T-cell (primary cell): ENCODE results near the gene XAB2. TPM values are rescaled to one million over a fixed set of nuclear protein-coding genes. Genes with fewer than 3 reads are reported as not detected.
A peak's percentile ranks its signal among the peaks of the same experiment; 100 is the strongest.

Experiments used
- ATAC-seq, 4 experiments: fragments of 200-7000 bp in 3 of 4; fragments of 150-1000 bp in 1 of 4; cut with Tn5 transposase; replicated peaks in 1 of 4; 1 replicate in 3 of 4; 2 replicates in 1 of 4; pipeline ENCODE4 v1.10.0; 2021; ENCODE audit warnings: moderate library complexity in 3 of 4, mild to moderate bottlenecking in 2 of 4, moderate number of reproducible peaks in 1 of 4
- CTCF ChIA-PET, 2 donors: fragments of 300-600 bp; sonication (Branson Sonifier 250); formaldehyde crosslinking; loops; one replicate each; lab custom pipeline; 2022; ENCODE audit warnings: antibody characterized with exemption in 2 of 2; lab: Charles Lee
- POLR2A ChIA-PET, 2 donors: fragments of 300-600 bp; sonication (Branson Sonifier 250); formaldehyde crosslinking; loops; one replicate each; lab custom pipeline; 2022; ENCODE audit warnings: antibody characterized with exemption in 2 of 2; lab: Charles Lee
- DNase-seq, 35 experiments: peaks; one replicate each; pipeline versions ENCODE4 v3.0.0 to v3.0.0-alpha.2; 2013 to 2023
- H3K27ac ChIP-seq: one replicate; pipeline ENCODE4 v1.5.1; 2013; ENCODE audit warnings: low read length
- H3K27me3 ChIP-seq, 2 experiments: replicated peaks in 1 of 2; 1 replicate in 1 of 2; 2 replicates in 1 of 2; pipeline versions ENCODE4 v1.6.1 to v1.7.0; 2013; ENCODE audit warnings: low read length in 1 of 2, mixed read lengths in 1 of 2; ENCODE audit not compliant: control insufficient read depth in 2 of 2, insufficient read depth in 2 of 2; ENCODE audit errors: extremely low read depth in 1 of 2
- H3K36me3 ChIP-seq, 2 donors: 1 replicate in 1 of 2; 2 replicates in 1 of 2; pipeline versions ENCODE4 v1.6.1 to v1.7.0; 2013; ENCODE audit warnings: low read length in 1 of 2; ENCODE audit not compliant: control insufficient read depth in 2 of 2, insufficient read depth in 1 of 2; ENCODE audit errors: extremely low read depth in 1 of 2
- H3K4me1 ChIP-seq, 2 experiments: 1 replicate in 1 of 2; 2 replicates in 1 of 2; pipeline versions ENCODE4 v1.6.1 to v1.7.0; 2013; ENCODE audit warnings: low read length in 2 of 2, mixed read lengths in 1 of 2; ENCODE audit not compliant: insufficient read depth in 2 of 2, control insufficient read depth in 1 of 2; ENCODE audit errors: extremely low read depth in 1 of 2
- H3K4me3 ChIP-seq, 2 donors: 1 replicate in 1 of 2; 2 replicates in 1 of 2; pipeline versions ENCODE4 v1.5.1 to v1.7.0; 2013; ENCODE audit warnings: mild to moderate bottlenecking in 2 of 2, low read length in 1 of 2, moderate library complexity in 1 of 2; ENCODE audit not compliant: control insufficient read depth in 1 of 2; ENCODE audit errors: extremely low read depth in 1 of 2
- H3K9me3 ChIP-seq: 2 replicates; pipeline ENCODE4 v1.7.0; 2013
- H3K27ac Mint-ChIP-seq, 2 donors: one replicate each; pipeline ENCODE4 v1.8.0; 2020 to 2021; ENCODE audit warnings: mild to moderate bottlenecking in 2 of 2, mixed read lengths in 2 of 2
- H3K27me3 Mint-ChIP-seq, 2 donors: one replicate each; pipeline ENCODE4 v1.8.0; 2021 to 2022; ENCODE audit warnings: mixed read lengths in 2 of 2
- H3K36me3 Mint-ChIP-seq: one replicate; pipeline ENCODE4 v1.8.0; 2021; ENCODE audit warnings: mixed read lengths
- H3K4me1 Mint-ChIP-seq, 3 donors: one replicate each; pipeline ENCODE4 v1.8.0; 2020 to 2022; ENCODE audit warnings: mixed read lengths in 3 of 3, mild to moderate bottlenecking in 1 of 3
- H3K4me3 Mint-ChIP-seq, 3 donors: one replicate each; pipeline ENCODE4 v1.8.0; 2020 to 2022; ENCODE audit warnings: mild to moderate bottlenecking in 3 of 3, mixed read lengths in 3 of 3, moderate library complexity in 3 of 3
- H3K9me3 Mint-ChIP-seq, 3 donors: one replicate each; pipeline ENCODE4 v1.8.0; 2020 to 2022; ENCODE audit warnings: mixed read lengths in 3 of 3
- WGBS: methylation state at CpG from one replicate; pipeline ENCODE4 v1.1.5; 2013; ENCODE audit warnings: missing lambda C conversion rate; ENCODE audit not compliant: insufficient coverage; 5-methylcytosine and 5-hydroxymethylcytosine counted together
- total RNA-seq, 35 experiments: library from RNA in 6 of 35; stranded (reverse) in 6 of 35; fragments of 120-200 nt in 1 of 35; gene quantifications; one replicate each; pipeline versions ENCODE4 v1.2.1 to v1.2.4 and lab custom pipeline; 2013 to 2026

XAB2 gene
- total RNA-seq, 5 donors from 2014 or later (not counting 1 experiment from before 2014, with no cell fraction given): 59.9 to 82.6 (median 78.1) TPM

DNA sequence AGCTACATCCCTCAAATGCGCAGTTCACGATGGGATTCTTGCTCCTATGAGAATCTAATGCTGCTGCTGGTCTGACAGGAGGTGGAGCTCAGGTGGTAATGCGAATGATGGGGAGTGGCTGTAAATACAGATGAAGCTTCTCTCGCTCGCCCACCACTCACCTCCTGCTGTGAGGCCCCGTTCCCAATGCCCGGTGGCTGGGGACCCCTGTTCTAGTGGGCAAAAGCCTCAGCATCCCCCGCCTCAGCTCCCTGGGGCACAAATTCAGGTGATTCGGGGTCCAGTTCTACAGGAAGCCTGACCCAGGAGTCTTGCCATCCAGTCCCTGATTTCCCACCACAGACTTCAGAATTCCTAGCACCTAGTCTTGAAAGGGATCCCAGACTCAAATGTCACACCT is 43.2 kb upstream of the XAB2 start:
- WGBS: no CpG with 5 or more reads among the region's 9 CpGs
- H3K27ac Mint-ChIP-seq: no peak overlapping the region
- peaks cover 32 to 50% of the 10 kb centered on the region in 2 donors for H3K27me3 Mint-ChIP-seq
- ChIA-PET CTCF (no interaction called here), POLR2A (interaction anchor here in 1 of 2 donors (0.6 kb wide), 1 partner anchor 20 kb away, joined by 3 read pairs; no protein-coding TSS in a partner anchor)
- DNase-seq: no peak
- no peak overlapping the region for H3K4me3 Mint-ChIP-seq
- peaks cover 32 to 48% (median 38%) of the 10 kb centered on the region in 3 donors for H3K4me1 Mint-ChIP-seq
- ATAC-seq: no peak
- Histone ChIP-seq H3K4me1 (peaks cover 10 to 33% of the 10 kb centered on the region in 2 experiments), H3K9me3 (no peaks in the 10 kb centered on the region), H3K27ac (no peak overlapping the region), H3K36me3 (no peaks in the 10 kb centered on the region), H3K4me3 (no peak overlapping the region), H3K27me3 (peaks cover 0 to 54% of the 10 kb centered on the region in 2 experiments)
- no peaks in the 10 kb centered on the region for H3K9me3 Mint-ChIP-seq
- H3K36me3 Mint-ChIP-seq: no peaks in the 10 kb centered on the region

DNA sequence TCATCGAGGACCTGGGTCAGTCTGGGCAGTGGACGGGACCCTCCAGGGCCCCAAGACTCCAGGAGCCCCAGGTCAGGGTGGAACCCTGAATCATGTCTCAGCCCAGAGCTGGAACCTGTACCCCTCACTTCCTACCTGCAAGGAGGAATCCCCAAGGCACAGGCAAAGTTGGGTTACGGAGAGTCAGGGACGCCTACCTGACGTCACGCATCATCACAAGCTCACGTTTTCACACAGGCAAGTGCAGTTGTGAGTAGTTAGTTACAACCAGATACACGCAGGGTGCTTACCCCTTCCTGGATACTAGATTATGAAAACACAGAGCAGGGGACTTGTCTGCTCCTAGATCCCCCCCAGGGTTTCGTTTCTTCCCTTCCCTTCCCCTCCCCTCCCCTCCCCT is 41.4 kb upstream of the XAB2 start:
- Histone ChIP-seq H3K36me3 (no peaks in the 10 kb centered on the region), H3K27me3 (peaks cover 0 to 41% of the 10 kb centered on the region in 2 experiments), H3K4me1 (peaks cover 5 to 21% of the 10 kb centered on the region in 2 experiments), H3K4me3 (peak overlapping the region in 1 of 2 donors; percentile 48), H3K9me3 (no peaks in the 10 kb centered on the region), H3K27ac (no peak overlapping the region)
- Mint-ChIP-seq H3K27ac (no peak overlapping the region), H3K9me3 (no peaks in the 10 kb centered on the region), H3K27me3 (peaks cover 26 to 38% of the 10 kb centered on the region in 2 donors), H3K4me1 (peaks cover 22 to 31% (median 22%) of the 10 kb centered on the region in 3 donors), H3K4me3 (peak overlapping the region; percentile 49 to 72 (median 58)), H3K36me3 (no peaks in the 10 kb centered on the region)
- ChIA-PET CTCF (no interaction called here), POLR2A (interaction anchor here in 1 of 2 donors (0.6 kb wide), 1 partner anchor 135 kb away, joined by 4 read pairs; no protein-coding TSS in a partner anchor)
- WGBS: 73% methylated on average over 2 of the region's 9 CpGs
- DNase-seq (no peak), ATAC-seq (peak in 1 of 4 experiments; percentile 71)

DNA sequence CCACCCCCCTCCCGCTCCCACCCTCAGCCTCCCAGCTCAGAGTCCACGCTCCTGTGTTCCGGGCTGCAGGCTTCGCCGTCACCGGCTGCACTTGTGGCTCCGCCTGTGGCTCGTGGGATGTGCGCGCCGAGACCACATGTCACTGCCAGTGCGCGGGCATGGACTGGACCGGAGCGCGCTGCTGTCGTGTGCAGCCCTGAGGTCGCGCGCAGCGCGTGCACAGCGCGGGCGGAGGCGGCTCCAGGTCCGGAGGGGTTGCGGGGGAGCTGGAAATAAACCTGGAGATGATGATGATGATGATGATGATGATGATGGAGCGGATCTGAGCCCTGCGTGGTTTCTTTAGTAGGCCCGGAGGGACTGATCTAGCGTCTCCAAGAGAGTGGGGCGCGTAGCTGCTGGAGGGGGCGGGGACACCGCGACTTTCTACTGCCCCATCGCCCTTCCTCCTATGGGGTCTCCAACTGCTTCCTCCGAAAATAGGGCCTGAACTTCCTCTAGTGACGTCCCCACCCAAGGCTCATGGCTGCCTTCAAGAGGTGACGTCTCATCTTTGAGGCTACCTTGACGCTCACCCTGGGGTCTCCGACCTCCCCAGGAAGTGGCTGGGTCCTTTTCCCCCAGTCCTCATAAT is 40.9 kb upstream of the XAB2 start:
- WGBS: 8% methylated on average over 32 of the region's 43 CpGs
- POLR2A ChIA-PET: interaction anchor here in 1 of 2 donors (0.6 kb wide), 1 partner anchor 136 kb away, joined by 4 read pairs; no protein-coding TSS in a partner anchor
- peaks cover 0 to 36% of the 10 kb centered on the region in 2 experiments for H3K27me3 ChIP-seq
- peak; percentile 55 to 69 (median 62) for ATAC-seq
- H3K27ac Mint-ChIP-seq: no peak overlapping the region
- H3K4me3 ChIP-seq: peak overlapping the region; percentile 15 to 48
- peak in 4 of 35 experiments; percentile 22 to 33 (median 31) for DNase-seq
- H3K9me3 ChIP-seq: no peaks in the 10 kb centered on the region
- H3K4me1 ChIP-seq: peaks cover 5 to 21% of the 10 kb centered on the region in 2 experiments
- CTCF ChIA-PET: no interaction called here
- H3K4me1 Mint-ChIP-seq: peaks cover 20 to 29% (median 21%) of the 10 kb centered on the region in 3 donors
- no peaks in the 10 kb centered on the region for H3K36me3 ChIP-seq
- H3K36me3 Mint-ChIP-seq: no peaks in the 10 kb centered on the region
- H3K27ac ChIP-seq: no peak overlapping the region
- H3K27me3 Mint-ChIP-seq: peaks cover 25 to 37% of the 10 kb centered on the region in 2 donors
- peak overlapping the region; percentile 49 to 72 (median 58) for H3K4me3 Mint-ChIP-seq
- H3K9me3 Mint-ChIP-seq: no peaks in the 10 kb centered on the region

DNA sequence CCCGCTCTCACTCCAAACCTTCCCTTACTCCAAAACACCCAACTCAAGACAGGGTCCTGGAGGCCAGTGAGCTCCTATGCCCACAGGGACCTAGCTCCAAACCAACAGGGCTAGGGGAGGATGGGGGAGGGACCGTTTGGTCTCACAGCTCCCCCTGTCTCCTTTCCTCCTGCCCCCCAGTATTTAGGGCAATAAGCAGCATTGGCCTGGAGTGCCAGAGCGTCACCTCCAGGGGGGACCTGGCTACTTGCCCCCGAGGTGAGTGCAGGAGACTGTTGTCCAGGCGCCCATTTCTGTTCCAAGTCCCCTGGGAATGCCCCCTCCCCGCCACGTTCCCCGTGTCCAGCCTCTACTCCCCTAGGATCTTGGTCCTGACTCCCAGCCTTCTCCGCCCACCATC is 40.3 kb upstream of the XAB2 start:
- CTCF ChIA-PET: interaction anchor here (0.6 to 1.8 kb wide), 2 partner anchors 11 to 61 kb away, joined by 3 to 5 read pairs; partner anchors contain the start of gene TRAPPC5 (in 1 of the 2)
- no peak overlapping the region for H3K4me3 ChIP-seq
- no peak for ATAC-seq
- peaks cover 5 to 21% of the 10 kb centered on the region in 2 experiments for H3K4me1 ChIP-seq
- no peaks in the 10 kb centered on the region for H3K9me3 ChIP-seq
- H3K36me3 ChIP-seq: no peaks in the 10 kb centered on the region
- Mint-ChIP-seq H3K27ac (no peak overlapping the region), H3K27me3 (peaks cover 25 to 37% of the 10 kb centered on the region in 2 donors), H3K9me3 (no peaks in the 10 kb centered on the region), H3K4me3 (peak overlapping the region in 1 of 3 donors; percentile 72), H3K36me3 (no peaks in the 10 kb centered on the region), H3K4me1 (peaks cover 20 to 27% (median 21%) of the 10 kb centered on the region in 3 donors)
- no peak overlapping the region for H3K27ac ChIP-seq
- peaks cover 0 to 32% of the 10 kb centered on the region in 2 experiments for H3K27me3 ChIP-seq
- POLR2A ChIA-PET: interaction anchor here in 1 of 2 donors (0.7 kb wide), 1 partner anchor 11 kb away, joined by 3 read pairs; the partner anchor contains the start of gene TRAPPC5
- no peak for DNase-seq
- WGBS: 71% methylated on average over 3 of the region's 9 CpGs

DNA sequence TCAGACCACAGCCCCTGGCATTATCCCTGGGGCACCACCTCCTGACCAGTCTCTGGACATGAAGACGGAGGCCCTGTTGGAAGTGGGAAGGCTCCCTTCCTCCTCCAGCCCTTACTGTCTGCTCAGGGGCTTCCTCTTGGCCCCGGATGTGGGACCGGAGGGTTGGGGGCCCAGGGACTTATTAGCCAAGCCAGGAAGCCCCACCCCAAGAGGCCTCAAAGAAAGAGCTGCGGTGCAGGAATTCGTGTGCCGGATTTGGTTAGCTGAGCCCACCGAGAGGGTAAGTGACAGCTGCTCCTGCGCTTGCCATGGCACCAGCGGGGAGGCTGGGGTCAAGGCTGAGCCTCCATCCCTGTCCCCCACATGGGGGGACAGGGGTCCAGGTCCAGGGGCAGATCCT is 39.5 kb upstream of the XAB2 start, which contains the start of gene RETN:
Gene RETN, plus strand, starts transcription at position 208 of the 400 bp plus-strand sequence. CDS start 278 bp downstream, outside the sequence.
- no peaks in the 10 kb centered on the region for H3K9me3 Mint-ChIP-seq
- POLR2A ChIA-PET: interaction anchor here in 1 of 2 donors (0.7 kb wide), 1 partner anchor 12 kb away, joined by 3 read pairs; the partner anchor contains the start of gene TRAPPC5
- WGBS: 79% methylated on average over 7 of the region's 9 CpGs
- H3K36me3 ChIP-seq: no peaks in the 10 kb centered on the region
- H3K4me3 Mint-ChIP-seq: peak within 1 kb of the TSS in 1 of 3 donors; percentile 72
- H3K27ac ChIP-seq: no peak within 1 kb of the TSS
- H3K27ac Mint-ChIP-seq: no peak within 1 kb of the TSS
- peaks cover 15 to 20% (median 17%) of the 10 kb centered on the region in 3 donors for H3K4me1 Mint-ChIP-seq
- ATAC-seq: no peak
- H3K9me3 ChIP-seq: no peaks in the 10 kb centered on the region
- peaks cover 2 to 21% of the 10 kb centered on the region in 2 experiments for H3K4me1 ChIP-seq
- H3K27me3 ChIP-seq: peaks cover 0 to 32% of the 10 kb centered on the region in 2 experiments
- no peak for DNase-seq
- no peak within 1 kb of the TSS for H3K4me3 ChIP-seq
- no peaks in the 10 kb centered on the region for H3K36me3 Mint-ChIP-seq
- CTCF ChIA-PET: interaction anchor here in 1 of 2 donors (1.8 kb wide), 1 partner anchor 12 kb away, joined by 5 read pairs; the partner anchor contains the start of gene TRAPPC5
- peaks cover 25 to 37% of the 10 kb centered on the region in 2 donors for H3K27me3 Mint-ChIP-seq

DNA sequence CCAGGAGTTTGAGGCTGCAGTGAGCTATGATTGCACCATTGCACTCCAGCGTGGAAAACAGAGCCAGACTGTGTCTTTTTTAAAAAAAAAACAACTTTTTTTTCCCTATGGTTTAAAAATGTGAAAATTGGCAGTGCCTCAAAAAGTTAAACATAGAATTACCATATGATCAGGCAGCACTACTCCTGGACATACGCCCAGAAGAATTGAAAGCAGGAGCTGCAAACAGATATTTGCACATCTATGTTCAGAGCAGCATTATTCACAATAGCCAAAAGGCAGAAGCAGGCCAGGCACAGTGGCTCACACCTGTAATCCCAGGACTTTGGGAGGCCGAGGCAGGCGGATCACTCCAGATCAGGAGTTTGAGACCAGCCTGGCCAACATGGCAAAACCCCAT is 35.7 kb upstream of the XAB2 start:
- CTCF ChIA-PET: no interaction called here
- H3K4me3 ChIP-seq: no peak overlapping the region
- ATAC-seq: no peak
- POLR2A ChIA-PET: no interaction called here
- Mint-ChIP-seq H3K36me3 (no peaks in the 10 kb centered on the region), H3K4me3 (no peak overlapping the region), H3K9me3 (no peaks in the 10 kb centered on the region), H3K27ac (no peak overlapping the region), H3K4me1 (peaks cover 8 to 13% (median 11%) of the 10 kb centered on the region in 3 donors), H3K27me3 (peaks cover 13 to 14% of the 10 kb centered on the region in 2 donors)
- H3K4me1 ChIP-seq: peaks cover 2 to 13% of the 10 kb centered on the region in 2 experiments
- H3K36me3 ChIP-seq: no peaks in the 10 kb centered on the region
- no peaks in the 10 kb centered on the region for H3K9me3 ChIP-seq
- DNase-seq: no peak
- H3K27me3 ChIP-seq: peaks cover 0 to 16% of the 10 kb centered on the region in 2 experiments
- H3K27ac ChIP-seq: no peak overlapping the region
- 100% methylated on average over 1 of the region's 4 CpGs for WGBS
